ENCODE results near the gene CSF2.
"Not testable (repeated sequence)": the region's sequence is repeated elsewhere in the genome, so short reads cannot be mapped to it uniquely, and the experiment has no call there.

DNA sequence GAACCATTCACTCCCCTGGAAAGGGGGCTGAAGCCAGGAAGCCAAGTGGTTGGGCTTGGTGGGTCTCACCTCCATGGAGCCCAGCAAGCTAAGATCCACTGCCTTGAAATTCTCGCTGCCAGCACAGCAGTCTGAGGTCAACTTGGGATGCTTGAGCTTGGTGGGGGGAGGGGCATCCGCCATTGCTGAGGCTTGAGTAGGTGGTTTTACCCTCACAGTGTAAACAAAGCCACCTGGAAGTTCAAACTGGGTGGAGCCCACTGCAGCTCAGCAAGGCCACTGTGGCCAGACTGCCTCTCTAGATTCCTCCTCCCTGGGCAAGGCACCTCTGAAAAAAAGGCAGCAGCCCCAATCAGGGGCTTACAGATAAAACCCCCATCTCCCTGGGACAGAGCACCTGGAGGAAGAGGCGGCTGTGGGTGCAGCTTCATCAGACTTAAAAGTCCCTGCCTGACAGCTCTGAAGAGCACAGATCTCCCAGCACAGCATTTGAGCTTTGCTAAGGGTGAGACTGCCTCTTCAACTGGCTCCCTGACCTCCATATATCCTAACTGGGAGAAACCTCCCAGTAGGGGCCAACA lies 43.4 kb downstream of the CSF2 start:
- not testable (repeated sequence) for TF ChIP-seq POLR2AphosphoS5 (IDR thresholded peaks at IDR 0.05; ENCODE audit: low read depth, low read length); POLR2A (IDR thresholded peaks at IDR 0.05; ENCODE audit: low read depth, low read length); TAF1 (IDR thresholded peaks at IDR 0.05; ENCODE audit: low read depth, low read length); SPI1 (IDR thresholded peaks at IDR 0.05; ENCODE audit: low read depth, low read length); PAX5 (IDR thresholded peaks at IDR 0.05; ENCODE audit: insufficient read depth, low read length, severe bottlenecking); POU2F2 (IDR thresholded peaks at IDR 0.05; ENCODE audit: low read depth, low read length)

All from GM12891 (cell line).